HepG2 (cell line): Measurements from ENCODE around the gene ATP9B. TPM values are rescaled to one million over a fixed set of nuclear protein-coding genes. Genes with fewer than 3 reads are reported as not detected.

Experiments used
- ATAC-seq: fragments of 200-7000 bp; cut with Tn5 transposase; 3 replicates; pipeline ENCODE4 v1.9.1; 2020; ENCODE audit warnings: mild to moderate bottlenecking, moderate library complexity
- BruUV-seq: library from RNA; stranded (reverse); fragments of 400-500 nt; replicated peaks from 2 replicates; lab custom pipeline; 2021; lab: Mats Ljungman, UMichigan
- CTCF ChIA-PET: fragments of 300-600 bp; formaldehyde crosslinking; extraction: SDS; loops from one replicate; lab custom pipeline; 2021; ENCODE audit warnings: low total read pairs, inconsistent platforms, low intra/inter-chr PET ratio; lab: Yijun Ruan, JAX
- POLR2A ChIA-PET: fragments of 350-600 bp; sonication (Branson Sonifier 250); formaldehyde crosslinking; loops from one replicate; lab custom pipeline; 2020; ENCODE audit warnings: antibody characterized with exemption, inconsistent platforms; lab: Yijun Ruan, JAX
- DNase-seq: peaks from one replicate; pipeline ENCODE4 v3.0.0-alpha.2; 2015; ENCODE audit warnings: low spot score
- FAIRE-seq: peaks from 3 replicates; lab custom pipeline; 2011; peaks lifted over from hg19 to GRCh38; lab: Jason Lieb, UNC
- H2AFZ ChIP-seq: one replicate; pipeline ENCODE4 v1.6.1; 2011; ENCODE audit warnings: low read length, inconsistent platforms
- H3K27ac ChIP-seq: fragments of 300-600 bp; 3 replicates; pipeline ENCODE4 v1.8.0; 2011; ENCODE audit warnings: mixed run types, mild to moderate bottlenecking, mixed read lengths, low read length, inconsistent platforms; ENCODE audit not compliant: insufficient read depth; ENCODE audit errors: extremely low read length
- H3K27me3 ChIP-seq, 2 experiments: fragments of 200-600 bp in 1 of 2; 2 replicates in 1 of 2; 3 replicates in 1 of 2; pipeline versions ENCODE4 v1.6.0 to v1.8.0; 2011; ENCODE audit warnings: low read length in 2 of 2, mild to moderate bottlenecking in 2 of 2, moderate library complexity in 2 of 2, inconsistent platforms in 1 of 2; ENCODE audit not compliant: insufficient read depth in 2 of 2, control insufficient read depth in 1 of 2
- H3K36me3 ChIP-seq, 2 experiments: fragments of 200-600 bp in 1 of 2; replicated peaks in 1 of 2; 2 replicates in 1 of 2; 3 replicates in 1 of 2; pipeline versions ENCODE4 v1.5.1 to v1.8.0; 2011; ENCODE audit warnings: low read length in 2 of 2, inconsistent platforms in 1 of 2; ENCODE audit not compliant: insufficient read depth in 2 of 2, control insufficient read depth in 1 of 2
- H3K4me1 ChIP-seq: 2 replicates; pipeline ENCODE4 v1.5.1; 2012; ENCODE audit warnings: low read length, inconsistent platforms; ENCODE audit not compliant: insufficient read depth
- H3K4me2 ChIP-seq: 2 replicates; pipeline ENCODE4 v1.6.0; 2011; ENCODE audit warnings: low read depth, low read length, inconsistent platforms
- H3K4me3 ChIP-seq, 3 experiments: fragments of 200-600 bp in 1 of 3; sonication (generic), shearing (Covaris generic) in 1 of 3; replicated peaks in 1 of 3; 2 replicates each; pipeline ENCODE4 v1.5.1; 2011 to 2016; ENCODE audit warnings: low read length in 3 of 3, inconsistent platforms in 2 of 3, low read depth in 2 of 3, mild to moderate bottlenecking in 2 of 3, control low read depth in 1 of 3, mixed read lengths in 1 of 3; ENCODE audit not compliant: insufficient read depth in 1 of 3
- H3K79me2 ChIP-seq: one replicate; pipeline ENCODE4 v1.6.1; 2011; ENCODE audit warnings: low read length, inconsistent platforms; ENCODE audit not compliant: insufficient read depth
- H3K9ac ChIP-seq: 2 replicates; pipeline ENCODE4 v1.6.0; 2011; ENCODE audit warnings: mild to moderate bottlenecking, low read depth, low read length, inconsistent platforms; ENCODE audit not compliant: insufficient read depth
- H3K9me3 ChIP-seq: 2 replicates; pipeline ENCODE4 v1.5.1; 2012; ENCODE audit warnings: mild to moderate bottlenecking, low read length
- H4K20me1 ChIP-seq: 2 replicates; pipeline ENCODE4 v1.6.0; 2011; ENCODE audit warnings: inconsistent platforms, mild to moderate bottlenecking, low read length, moderate library complexity; ENCODE audit not compliant: insufficient read depth
- ATF6 ChIP-seq: sonication (generic); formaldehyde crosslinking; conservative IDR thresholded peaks from 2 replicates; pipeline ENCODE4 v1.4.0; 2020; ENCODE audit warnings: missing genetic modification reagents
- DRAP1 ChIP-seq: IDR thresholded peaks from 2 replicates; pipeline ENCODE4 v1.6.1; 2016; ENCODE audit warnings: missing genetic modification reagents, missing compliant biosample characterization
- ELF4 ChIP-seq: sonication (generic); formaldehyde crosslinking; IDR thresholded peaks from 2 replicates; pipeline ENCODE4 v1.5.0; 2020; ENCODE audit warnings: missing genetic modification reagents, mild to moderate bottlenecking, moderate library complexity, borderline replicate concordance
- FOXO1 ChIP-seq: sonication (generic); formaldehyde crosslinking; IDR thresholded peaks from 2 replicates; pipeline ENCODE4 v1.4.0; 2020; ENCODE audit warnings: missing genetic modification reagents
- IRF9 ChIP-seq: sonication (generic); formaldehyde crosslinking; IDR thresholded peaks from 2 replicates; pipeline ENCODE4 v1.8.0; 2022; ENCODE audit warnings: missing genetic modification reagents, mild to moderate bottlenecking, borderline replicate concordance
- KDM1A ChIP-seq: IDR thresholded peaks from 2 replicates; pipeline ENCODE4 v1.6.1; 2016; ENCODE audit warnings: missing compliant biosample characterization
- LBX2 ChIP-seq: sonication (generic); formaldehyde crosslinking; IDR thresholded peaks from 2 replicates; pipeline ENCODE4 v1.5.0; 2020; ENCODE audit warnings: missing genetic modification reagents, mild to moderate bottlenecking, borderline replicate concordance
- MAFG ChIP-seq: sonication (generic); formaldehyde crosslinking; IDR thresholded peaks from 2 replicates; pipeline ENCODE4 v1.5.1; 2020; ENCODE audit warnings: mild to moderate bottlenecking, missing genetic modification reagents
- NFYB ChIP-seq: sonication (generic); formaldehyde crosslinking; IDR thresholded peaks from 2 replicates; pipeline ENCODE4 v1.4.0; 2020; ENCODE audit warnings: missing genetic modification reagents
- NR2F2 ChIP-seq: IDR thresholded peaks from 2 replicates; pipeline ENCODE4 v1.6.1; 2012; ENCODE audit warnings: low read depth, inconsistent platforms, borderline replicate concordance
- REPIN1 ChIP-seq: sonication (generic); formaldehyde crosslinking; IDR thresholded peaks from 2 replicates; pipeline ENCODE4 v1.8.0; 2022; ENCODE audit warnings: missing genetic modification reagents, low read depth, mild to moderate bottlenecking, borderline replicate concordance
- SRSF1 ChIP-seq: fragments of 200-400 bp; formaldehyde crosslinking; optimal IDR thresholded peaks from 2 replicates; pipeline ENCODE3; 2017; ENCODE audit warnings: mild to moderate bottlenecking, low read depth, low read length, moderate library complexity
- U2AF1 ChIP-seq: fragments of 200-400 bp; formaldehyde crosslinking; optimal IDR thresholded peaks from 2 replicates; pipeline ENCODE3; 2017; ENCODE audit warnings: mild to moderate bottlenecking, low read depth, low read length
- ZBTB7B ChIP-seq: sonication (generic); formaldehyde crosslinking; IDR thresholded peaks from 2 replicates; pipeline ENCODE4 v1.4.0; 2020; ENCODE audit warnings: missing genetic modification reagents
- ZNF207 ChIP-seq: fragments of 450-650 bp; IDR thresholded peaks from 2 replicates; pipeline ENCODE4 v1.6.1; 2016; ENCODE audit warnings: antibody characterized with exemption, borderline replicate concordance
- ZNF225 ChIP-seq: sonication (generic); formaldehyde crosslinking; IDR thresholded peaks from 2 replicates; pipeline ENCODE4 v1.4.0; 2020; ENCODE audit warnings: mild to moderate bottlenecking, missing genetic modification reagents
- ZNF460 ChIP-seq: sonication (generic); formaldehyde crosslinking; IDR thresholded peaks from 2 replicates; pipeline ENCODE4 v1.5.1; 2020; ENCODE audit warnings: missing genetic modification reagents, mild to moderate bottlenecking, borderline replicate concordance
- ZNF597 ChIP-seq: sonication (generic); formaldehyde crosslinking; IDR thresholded peaks from 2 replicates; pipeline ENCODE4 v1.5.0; 2020; ENCODE audit warnings: missing genetic modification reagents
- ZNF674 ChIP-seq: sonication (generic); formaldehyde crosslinking; IDR thresholded peaks from 2 replicates; pipeline ENCODE4 v1.5.0; 2020; ENCODE audit warnings: low read depth, mild to moderate bottlenecking, missing genetic modification reagents
- ZNF724P ChIP-seq: sonication (generic); formaldehyde crosslinking; IDR thresholded peaks from 2 replicates; pipeline ENCODE4 v1.8.0; 2022; ENCODE audit warnings: missing genetic modification reagents, borderline replicate concordance
- ZNF772 ChIP-seq: sonication (generic); formaldehyde crosslinking; IDR thresholded peaks from 2 replicates; pipeline ENCODE4 v1.5.0; 2020; ENCODE audit warnings: mild to moderate bottlenecking, missing genetic modification reagents
- in situ Hi-C: cut with HindIII; loops from 2 replicates; pipeline ENCODE4 v1.10.0; 2017; ENCODE audit warnings: low pct_unique_long_range_greater_than_20kb; ENCODE audit not compliant: extremely low pct_ligation_motif_present
- intact Hi-C: fragments of 100-400 bp; cut with micrococcal nuclease; formaldehyde crosslinking; loops from one replicate; pipeline ENCODE4 v1.10.0; 2022; ENCODE audit not compliant: unreplicated experiment
- polyA plus RNA-seq, 8 experiments: library from polyadenylated mRNA; depleted of rRNA in 3 of 8; stranded (reverse) in 7 of 8; unstranded in 1 of 8; fragments of >200 nt; fragmentation: Illumina TruSeq in 4 of 8; extraction: Trizol in 4 of 8; gene quantifications; 2 replicates each; pipeline versions ENCODE4 v1.2.1 to v1.2.3, GENCODE V29; 2011 to 2016; ENCODE audit warnings: low read depth in 4 of 8, missing spikeins in 1 of 8, mixed read lengths in 1 of 8; ENCODE audit not compliant: insufficient read depth in 1 of 8
- total RNA-seq, 5 experiments: library from RNA; depleted of rRNA; stranded (reverse); fragments of >200 nt; fragmentation: Illumina TruSeq; extraction: Trizol; gene quantifications; 2 replicates each; pipeline ENCODE4 v1.2.3, GENCODE V29; 2016; ENCODE audit warnings: low read depth in 1 of 5

The ATP9B gene
- total and polyA plus RNA-seq, 2 of the 13 experiments (the other 11 are each of a cell fraction or from before 2014, with no cell fraction given): 10.8 to 11.3 TPM

- TF ChIP-seq DRAP1 (no peak), ZNF597 (CRISPR knock-in tag) (no peak), ZBTB7B (CRISPR knock-in tag) (no peak), ZNF674 (CRISPR knock-in tag) (no peak), KDM1A (no peak), LBX2 (no peak), SRSF1 (no peak), NFYB (CRISPR knock-in tag) (no peak), ZNF772 (CRISPR knock-in tag) (no peak), REPIN1 (CRISPR knock-in tag) (no peak), ZNF207 (no peak)
Observed at GRCh38 chr18:79133724-79134123, 64.5 kb downstream of the ATP9B start (continued).

GRCh38 chr18:79135924-79136323 is 66.7 kb downstream of the ATP9B start:
- in situ Hi-C loops: no loop called here
- Histone ChIP-seq H3K27ac (no peak overlapping the region), H3K4me2 (no peak overlapping the region), H2AFZ (no peak overlapping the region), H4K20me1 (no peaks in the 10 kb centered on the region), H3K36me3 (peaks cover 0 to 5% of the 10 kb centered on the region in 2 experiments; a peak in 1 of 5 replicates), H3K27me3 (no peaks in the 10 kb centered on the region), H3K9me3 (no peaks in the 10 kb centered on the region), H3K4me3 (no peak overlapping the region), H3K79me2 (no peaks in the 10 kb centered on the region), H3K4me1 (peaks cover 11% of the 10 kb centered on the region; the same call in 1 of the 2 replicates), H3K9ac (no peak overlapping the region)
- ATAC-seq (no peak), DNase-seq (no peak), FAIRE-seq (no peak)
- BruUV-seq: no TSS peak
- intact Hi-C loops: no loop called here
- POLR2A ChIA-PET: no interaction called here
- CTCF ChIA-PET: no interaction called here
- TF ChIP-seq U2AF1 (no peak), MAFG (CRISPR knock-in tag) (no peak), ZNF225 (CRISPR knock-in tag) (no peak), ZNF724P (CRISPR knock-in tag) (no peak), ELF4 (CRISPR knock-in tag) (no peak), ZNF460 (CRISPR knock-in tag) (no peak), ATF6 (no peak), FOXO1 (CRISPR knock-in tag) (no peak), NR2F2 (no peak), IRF9 (CRISPR knock-in tag) (no peak)
